GM18517 (cell line): ENCODE data around the gene CST9.
"Not testable (repeated sequence)": the region's sequence is repeated elsewhere in the genome, so short reads cannot be mapped to it uniquely, and the experiment has no call there.

ENCODE experiments used
- ATAC-seq: cut with Tn5 transposase; IDR thresholded peaks from one replicate; pipeline ENCODE4 v1.9.1; 2021; ENCODE audit warnings: mild to moderate bottlenecking, moderate library complexity; ENCODE audit not compliant: unreplicated experiment

CST9 gene

GRCh38 chr20:23624324-23624691 is 18.6 kb upstream of the CST9 start:
- no peak for ATAC-seq

DNA sequence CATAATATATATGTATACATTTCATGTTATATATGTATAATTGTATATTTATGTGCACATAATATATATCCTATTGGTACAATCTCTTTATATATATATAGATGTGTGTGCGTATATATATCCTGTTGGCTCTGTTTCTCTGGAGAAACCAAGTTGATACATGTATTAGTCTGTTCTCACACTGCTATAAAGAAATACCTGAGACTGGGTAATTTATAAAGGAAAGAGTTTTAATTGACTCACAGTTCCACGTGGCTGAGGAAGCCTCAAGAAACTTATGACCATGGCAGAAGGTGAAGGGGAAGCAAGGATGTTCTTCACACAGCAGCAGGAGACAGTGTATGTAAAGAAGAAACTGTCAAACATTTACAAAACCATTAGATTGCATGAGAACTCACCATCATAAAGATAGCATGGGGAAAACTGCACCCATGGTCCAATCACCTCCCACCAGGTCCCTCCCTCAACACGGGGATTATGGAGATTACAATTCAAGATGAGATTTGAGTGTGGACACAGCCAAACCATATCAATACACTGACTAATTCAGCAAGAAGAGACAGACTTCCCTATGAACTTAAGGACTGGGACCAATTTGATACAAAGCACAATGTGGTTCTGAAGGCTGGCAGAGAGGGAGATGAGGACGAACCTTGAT is 18.1 kb upstream of the CST9 start:
- no peak for ATAC-seq

DNA sequence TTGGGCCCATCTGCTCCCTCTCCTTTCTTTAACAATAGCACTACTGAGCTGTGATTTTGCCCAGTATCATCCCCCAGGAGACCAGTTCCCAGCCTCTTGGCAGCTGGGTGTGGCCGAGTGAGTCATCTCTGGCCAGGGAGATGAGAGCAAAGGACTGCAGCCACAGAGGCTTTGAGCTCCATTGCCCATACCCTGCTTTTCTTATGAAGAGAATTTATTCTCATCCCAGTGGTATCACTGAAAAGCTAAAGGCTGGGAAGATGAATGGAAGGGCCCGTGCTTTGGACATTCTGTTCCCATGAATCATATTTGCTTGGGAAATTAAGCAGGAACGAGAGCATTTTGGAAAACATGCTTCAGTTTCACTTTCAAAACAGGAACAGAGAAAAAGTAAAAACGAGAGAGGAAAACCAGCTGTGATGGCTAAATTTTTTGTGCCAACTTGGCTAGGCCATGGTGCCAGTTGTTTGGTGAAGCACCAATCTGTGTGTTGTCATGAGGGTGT is 17.2 kb upstream of the CST9 start:
- ATAC-seq, result no peak

DNA sequence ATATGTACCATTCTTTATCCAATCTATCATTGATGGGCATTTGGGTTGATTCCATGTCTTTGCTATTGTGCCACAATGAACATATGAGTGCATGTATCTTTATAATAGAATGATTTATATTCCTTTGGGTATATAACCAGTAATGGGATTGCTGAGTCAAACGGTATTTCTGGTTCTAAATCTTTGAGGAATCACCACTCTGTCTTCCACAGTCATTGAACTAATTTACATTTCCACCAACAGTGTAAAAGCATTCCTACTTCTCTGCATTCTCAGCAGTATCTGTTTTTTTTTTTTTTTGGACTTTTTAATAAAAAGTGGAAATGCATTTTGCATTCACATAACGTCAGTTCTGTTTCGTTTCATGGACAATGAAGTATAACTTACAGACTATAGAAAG is 16.7 kb upstream of the CST9 start:
- ATAC-seq, result not testable (repeated sequence)

DNA sequence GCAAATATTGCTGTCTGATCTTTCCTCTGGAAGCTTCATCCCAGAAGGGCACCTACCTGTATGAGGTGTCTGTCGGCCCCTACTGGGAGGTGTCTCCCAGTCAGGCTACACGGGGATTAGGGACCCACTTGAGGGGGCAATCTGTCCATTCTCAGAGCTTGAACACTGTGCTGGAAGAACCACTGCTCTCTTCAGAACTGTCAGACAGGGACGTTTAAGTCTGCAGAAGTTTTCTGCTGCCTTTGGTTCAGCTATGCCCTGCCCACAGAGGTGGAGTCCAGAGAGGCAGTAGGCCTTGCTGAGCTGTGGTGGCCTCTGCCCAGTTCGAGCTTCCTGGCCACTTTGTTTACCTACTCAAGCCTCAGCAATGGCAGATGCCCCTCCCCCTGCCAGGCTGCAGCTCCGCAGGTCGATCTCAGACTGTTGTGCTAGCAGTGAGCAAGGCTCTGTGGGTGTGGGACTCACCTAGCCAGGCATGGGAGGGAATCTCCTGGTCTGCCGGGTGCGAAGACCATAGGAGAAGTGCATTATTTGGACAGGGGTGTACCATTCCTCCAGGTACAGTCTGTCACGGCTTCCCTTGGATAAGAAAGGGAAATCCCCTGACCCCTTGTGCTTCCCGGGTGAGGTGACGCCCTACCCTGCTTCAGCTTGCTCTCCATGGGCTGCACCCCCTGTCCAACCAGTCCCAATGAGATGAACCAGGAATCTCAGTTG is 15.1 kb upstream of the CST9 start:
- ATAC-seq, result not testable (repeated sequence)

DNA sequence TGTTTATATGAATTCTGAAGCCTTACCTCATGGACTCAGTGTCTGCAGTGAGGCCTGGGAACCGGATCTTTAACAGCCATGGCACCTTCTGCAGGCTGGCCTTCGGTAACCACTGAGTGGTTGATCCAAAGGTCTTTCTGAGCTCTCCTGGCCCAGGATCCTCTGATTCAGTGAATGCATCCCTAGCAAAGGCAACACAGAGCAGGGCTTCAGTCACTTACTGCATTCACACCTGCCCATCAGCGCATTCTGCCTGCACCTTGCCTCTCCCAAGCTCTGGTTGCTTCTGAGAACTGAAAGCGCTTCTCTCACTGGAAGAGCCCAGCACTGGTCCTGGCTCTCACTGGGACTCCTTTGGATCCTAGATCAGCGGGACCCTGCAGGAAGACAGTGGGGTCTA is 8.4 kb upstream of the CST9 start:
- no peak for ATAC-seq

GRCh38 chr20:23613676-23614075 is 8.0 kb upstream of the CST9 start:
- no peak for ATAC-seq

GRCh38 chr20:23612396-23612795 is 6.7 kb upstream of the CST9 start:
- no peak for ATAC-seq

DNA sequence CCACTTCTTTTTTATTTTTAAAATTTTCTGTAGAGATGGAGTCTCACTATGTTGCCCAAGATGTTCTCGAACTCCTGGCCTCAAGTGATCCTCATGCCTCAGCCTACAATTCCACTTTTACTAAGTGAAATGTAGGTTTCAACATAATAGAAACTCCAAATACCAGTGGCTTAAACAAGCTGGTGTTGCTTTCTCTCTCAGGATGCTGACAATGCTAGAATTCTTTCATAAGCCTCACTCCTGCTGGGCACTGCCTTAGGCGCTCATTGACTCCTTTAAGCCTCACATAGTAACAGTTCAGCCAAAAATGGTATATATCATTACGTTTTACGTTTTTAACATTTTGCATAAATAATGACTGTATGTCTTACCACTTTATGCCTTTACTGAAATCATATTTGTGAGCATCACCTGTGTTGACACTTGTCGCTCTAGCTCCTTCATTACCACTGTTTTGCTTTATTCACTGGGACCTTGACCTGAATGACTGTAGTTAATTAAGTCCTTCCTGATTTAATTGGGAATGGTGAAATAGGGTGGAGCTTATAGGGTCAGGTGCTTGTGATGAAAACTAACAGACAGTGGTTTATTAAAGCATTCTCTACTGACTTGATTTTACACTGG is 3.9 kb upstream of the CST9 start:
- ATAC-seq, result no peak

DNA sequence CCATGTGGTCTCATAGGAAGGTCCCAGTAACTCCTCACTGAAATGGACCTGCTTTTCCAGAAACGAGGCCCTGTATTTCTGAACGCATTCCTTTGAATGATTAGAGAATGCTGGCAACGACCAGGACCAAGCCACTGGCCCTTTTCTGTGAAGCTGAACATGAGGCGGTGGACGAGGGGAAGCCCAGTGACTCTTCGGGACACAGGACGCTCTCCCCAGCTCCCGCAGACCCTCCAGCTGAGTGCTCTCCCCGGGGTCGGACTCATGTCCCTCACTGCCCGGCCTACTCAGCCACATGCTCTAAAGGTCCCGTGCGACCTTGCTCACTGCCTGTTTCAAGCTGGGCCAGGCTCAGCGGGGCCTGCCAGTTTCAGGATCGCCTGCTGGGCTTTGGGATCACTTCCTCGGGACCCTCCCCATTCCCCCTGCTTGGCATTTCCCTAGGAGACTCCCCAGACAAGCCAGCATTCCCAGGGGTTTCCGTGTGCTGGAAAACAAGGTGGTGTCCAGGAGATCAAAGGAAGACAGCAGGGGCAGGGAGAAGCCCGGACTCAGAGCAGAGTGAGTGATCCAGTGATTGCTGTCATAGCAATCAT is 2.6 kb upstream of the CST9 start:
- no peak for ATAC-seq

DNA sequence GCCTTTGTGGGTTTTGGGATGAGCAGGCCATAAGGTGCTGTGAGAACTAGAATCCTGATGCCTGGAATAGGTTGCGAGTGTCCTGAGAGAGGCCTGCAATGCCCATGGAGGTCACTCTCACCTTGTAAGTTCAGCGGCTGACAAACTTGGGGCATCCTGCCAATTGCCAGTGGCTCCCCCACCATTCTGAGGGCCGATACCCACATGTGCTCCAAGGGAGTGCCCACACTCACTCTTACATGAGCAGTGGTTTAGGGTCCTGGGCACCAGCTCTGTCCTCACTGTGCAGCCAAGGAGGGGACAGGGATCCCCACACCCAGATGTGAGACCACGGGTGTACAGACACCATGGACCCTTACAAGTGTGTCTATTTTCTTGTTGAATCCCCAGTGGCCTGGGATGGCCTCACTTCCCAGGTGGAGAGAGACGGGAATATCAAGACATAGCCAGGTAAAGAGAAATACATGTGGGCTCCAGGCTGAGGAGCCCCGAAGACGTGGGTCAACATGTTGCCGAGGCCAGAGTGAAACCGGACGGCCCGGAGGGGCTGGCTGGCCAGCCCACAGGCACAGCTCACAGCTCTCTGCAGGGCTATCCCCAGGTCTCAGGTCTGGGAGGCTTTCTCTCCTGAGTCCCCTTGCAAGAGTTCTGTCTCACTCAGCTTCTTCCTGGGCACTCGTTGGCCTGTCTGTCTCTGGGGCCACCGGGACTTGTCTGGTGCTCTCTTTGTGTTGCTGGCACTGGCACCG is 2.0 kb upstream of the CST9 start:
- ATAC-seq, result no peak

DNA sequence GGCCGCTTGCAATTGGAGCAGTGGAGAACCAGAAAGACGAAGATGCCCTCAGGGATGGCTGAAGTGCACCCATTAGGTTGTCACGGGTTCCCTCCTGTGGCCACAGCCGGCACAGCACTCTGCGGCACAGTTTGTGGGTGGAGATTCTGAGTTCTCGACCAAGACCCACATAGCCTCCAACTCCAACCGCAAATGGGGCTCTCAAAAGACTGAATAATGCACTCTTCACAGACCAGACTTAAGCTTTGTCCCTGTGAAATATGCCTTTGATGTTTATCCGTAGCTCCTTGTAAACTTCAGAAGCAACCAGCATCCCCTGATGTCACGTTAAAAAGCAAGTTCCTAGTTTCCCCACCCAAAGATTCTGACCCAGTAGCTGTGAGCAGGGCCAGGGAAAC is 934 bp upstream of the CST9 start:
- peak; percentile 72 for ATAC-seq

DNA sequence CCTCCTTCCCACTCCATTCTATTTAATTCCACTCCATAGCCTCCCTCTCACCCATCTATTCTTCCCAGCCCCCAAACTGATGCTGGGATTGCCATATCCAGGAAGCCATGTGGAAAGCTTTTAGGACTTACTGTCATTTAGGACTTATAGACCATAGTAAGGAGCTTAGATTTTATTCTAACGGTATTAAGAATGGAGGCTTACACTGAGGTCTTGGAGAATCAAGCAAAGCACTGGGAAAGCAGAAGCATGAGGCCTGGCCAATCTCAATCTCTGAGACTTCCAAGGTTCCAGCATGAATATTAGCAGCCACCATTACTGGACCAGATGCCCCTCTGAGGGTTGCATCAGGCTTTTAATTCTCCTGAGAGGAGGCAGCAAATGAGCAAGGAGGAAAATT is 1.4 kb downstream of the CST9 start:
- ATAC-seq, result no peak

DNA sequence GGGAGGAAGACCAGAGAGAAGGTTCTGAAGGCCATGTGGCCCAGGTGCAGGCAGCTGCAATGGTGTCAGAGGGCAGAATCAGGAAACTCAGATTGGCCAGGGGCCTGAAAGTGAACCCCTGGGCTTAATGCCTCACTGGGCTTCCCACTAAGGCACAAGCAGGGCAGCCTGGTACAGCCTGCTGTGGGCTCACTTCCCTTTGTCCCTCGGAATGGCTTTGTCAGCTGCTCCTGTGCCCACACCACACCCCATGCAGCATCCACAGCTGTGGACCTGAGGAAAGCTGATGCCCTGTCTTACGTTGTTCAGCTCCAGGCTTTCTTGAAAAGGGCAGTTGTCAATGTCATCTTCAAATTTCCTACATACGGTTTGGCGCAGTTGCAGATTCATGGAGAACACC is 2.4 kb downstream of the CST9 start:
- ATAC-seq, result no peak

- no peak for ATAC-seq
These were observed 3.0 kb downstream of the CST9 start for GRCh38 chr20:23602699-23603098.

- no peak for ATAC-seq
These were observed 3.5 kb downstream of the CST9 start for GRCh38 chr20:23602241-23602640.

- ATAC-seq, result no peak
These were observed 4.0 kb downstream of the CST9 start for GRCh38 chr20:23601715-23602114.

- ATAC-seq, result no peak
These were observed 7.2 kb downstream of the CST9 start for GRCh38 chr20:23598481-23598880.

DNA sequence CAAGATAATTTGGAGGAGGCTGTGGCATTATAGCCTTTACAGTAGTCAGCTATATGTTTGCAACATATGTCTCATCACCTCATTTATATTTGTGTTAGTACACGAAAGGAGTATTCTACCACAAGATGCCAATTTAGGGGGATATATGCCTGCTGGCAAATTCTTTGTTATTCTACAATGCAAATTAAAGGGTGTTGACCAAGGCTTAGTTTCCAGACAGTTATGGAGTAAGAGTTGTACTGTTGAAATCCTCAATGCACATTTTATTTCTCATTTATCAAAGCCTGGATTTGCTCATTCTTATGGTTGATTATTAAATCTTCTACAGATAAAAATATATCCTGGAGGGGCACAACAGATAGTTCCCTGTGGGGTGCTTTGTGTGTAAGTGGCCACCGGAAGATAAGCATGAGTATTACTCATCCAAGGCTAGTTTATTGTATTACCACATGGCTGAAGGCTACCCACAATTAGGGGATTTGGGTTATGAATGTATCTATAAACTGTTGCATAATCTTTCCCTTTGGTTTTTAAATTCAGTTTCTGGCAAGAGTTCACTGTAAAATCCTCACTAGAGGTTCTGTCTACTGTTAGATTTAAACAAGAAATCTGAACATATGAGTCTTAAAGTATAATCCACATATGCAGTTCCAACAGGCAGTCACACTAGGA is 9.0 kb downstream of the CST9 start:
- no peak for ATAC-seq

DNA sequence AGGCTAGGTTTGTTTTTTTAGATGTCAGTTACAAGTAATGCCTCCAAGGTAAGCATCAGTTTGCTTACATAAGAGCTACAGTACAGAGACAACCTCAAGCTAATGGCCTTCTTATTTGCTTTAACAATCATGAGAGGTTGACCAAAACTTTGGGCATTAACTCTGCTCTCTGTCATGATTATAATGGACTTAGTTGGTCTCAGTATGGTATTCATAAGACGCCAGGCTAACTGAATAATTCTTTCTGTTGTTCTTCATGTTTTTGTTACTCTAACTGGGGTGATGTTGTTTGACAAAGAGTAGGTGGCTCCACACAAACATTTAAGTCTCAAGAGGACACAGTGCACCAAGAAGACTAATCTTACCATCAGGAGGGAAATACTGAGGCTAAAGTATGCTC is 9.8 kb downstream of the CST9 start:
- no peak for ATAC-seq
